HCEC 1CT (cell line): ENCODE results near the gene ANKRD42.
"Not testable (repeated sequence)": the region's sequence is repeated elsewhere in the genome, so short reads cannot be mapped to it uniquely, and the experiment has no call there.

ENCODE experiments used
- DNase-seq: peaks from one replicate; pipeline ENCODE4 v3.0.0-alpha.2; 2017

Gene ANKRD42

GRCh38 chr11:83174008-83174407 lies 19.5 kb upstream of the ANKRD42 start:
- DNase-seq: no peak

GRCh38 chr11:83175815-83176214 lies 17.7 kb upstream of the ANKRD42 start:
- DNase-seq: no peak

- DNase-seq: no peak
These were observed 11.7 kb upstream of the ANKRD42 start for GRCh38 chr11:83181815-83182214.

GRCh38 chr11:83185767-83186166 lies 7.7 kb upstream of the ANKRD42 start:
- no peak for DNase-seq

- no peak for DNase-seq
These were observed 6.0 kb upstream of the ANKRD42 start for GRCh38 chr11:83187465-83187864.

GRCh38 chr11:83191491-83191890 lies 2.0 kb upstream of the ANKRD42 start:
- no peak for DNase-seq

GRCh38 chr11:83191986-83192385 lies 1.5 kb upstream of the ANKRD42 start:
- DNase-seq: no peak

- DNase-seq: no peak
These were observed 786 bp upstream of the ANKRD42 start for GRCh38 chr11:83192606-83193245.

- peak; percentile 76 for DNase-seq
These were observed 1.0 kb downstream of the ANKRD42 start for GRCh38 chr11:83194281-83195142.

- DNase-seq: no peak
These were observed 1.6 kb downstream of the ANKRD42 start for GRCh38 chr11:83195143-83195466.

- no peak for DNase-seq
These were observed 2.1 kb downstream of the ANKRD42 start for GRCh38 chr11:83195649-83196048.

- no peak for DNase-seq
These were observed 6.5 kb downstream of the ANKRD42 start for GRCh38 chr11:83200035-83200434.

GRCh38 chr11:83205608-83206185 lies 12.2 kb downstream of the ANKRD42 start:
- DNase-seq: no peak

GRCh38 chr11:83206221-83206620 lies 12.7 kb downstream of the ANKRD42 start:
- no peak for DNase-seq

GRCh38 chr11:83206771-83207382 lies 13.4 kb downstream of the ANKRD42 start:
- not testable (repeated sequence) for DNase-seq

- no peak for DNase-seq
These were observed 25.6 kb downstream of the ANKRD42 start for GRCh38 chr11:83219095-83219494.

- DNase-seq: no peak
These were observed 26.7 kb downstream of the ANKRD42 start for GRCh38 chr11:83220260-83220659.

- DNase-seq: no peak
These were observed 28.2 kb downstream of the ANKRD42 start for GRCh38 chr11:83221694-83222093.

- DNase-seq: no peak
These were observed 29.0 kb downstream of the ANKRD42 start for GRCh38 chr11:83222499-83222898.

- DNase-seq: no peak
These were observed 29.9 kb downstream of the ANKRD42 start for GRCh38 chr11:83223457-83223856.

GRCh38 chr11:83235825-83236224 lies 42.3 kb downstream of the ANKRD42 start:
- no peak for DNase-seq

GRCh38 chr11:83238111-83238510 lies 44.6 kb downstream of the ANKRD42 start:
- no peak for DNase-seq

GRCh38 chr11:83241291-83241946 lies 47.9 kb downstream of the ANKRD42 start:
- peak; percentile 75 for DNase-seq
